Thymus (tissue), 11 donors: Measurements from ENCODE around the gene FLYWCH1. TPM values are rescaled to one million over a fixed set of nuclear protein-coding genes. Genes with fewer than 3 reads are reported as not detected.

Experiments
- DNase-seq, 9 donors: peaks; one replicate each; pipeline ENCODE4 v3.0.0-alpha.2; 2013; ENCODE audit warnings: low spot score in 9 of 9, low read depth in 6 of 9, missing footprints in 1 of 9
- H3K27ac ChIP-seq, 2 donors: one replicate each; pipeline ENCODE4 v1.5.1; 2013; ENCODE audit warnings: control low read depth in 1 of 2, low read depth in 1 of 2, low read length in 1 of 2, mild to moderate bottlenecking in 1 of 2, moderate library complexity in 1 of 2
- H3K27me3 ChIP-seq, 2 donors: one replicate each; pipeline ENCODE4 v1.5.1; 2013; ENCODE audit warnings: low read length in 1 of 2; ENCODE audit not compliant: control insufficient read depth in 2 of 2, insufficient read depth in 1 of 2
- H3K36me3 ChIP-seq, 2 donors: one replicate each; pipeline ENCODE4 v1.5.1; 2013; ENCODE audit warnings: low read length in 1 of 2, mild to moderate bottlenecking in 1 of 2, moderate library complexity in 1 of 2; ENCODE audit not compliant: control insufficient read depth in 2 of 2, insufficient read depth in 2 of 2
- H3K4me1 ChIP-seq, 2 donors: one replicate each; pipeline ENCODE4 v1.5.1; 2013; ENCODE audit warnings: low read length in 2 of 2; ENCODE audit not compliant: control insufficient read depth in 2 of 2, insufficient read depth in 2 of 2
- H3K4me3 ChIP-seq, 2 donors: one replicate each; pipeline ENCODE4 v1.5.1; 2013; ENCODE audit warnings: low read length in 2 of 2, control low read depth in 1 of 2, mild to moderate bottlenecking in 1 of 2
- H3K9me3 ChIP-seq, 2 donors: one replicate each; pipeline ENCODE4 v1.5.1; 2013; ENCODE audit warnings: low read length in 1 of 2, mild to moderate bottlenecking in 1 of 2; ENCODE audit not compliant: control insufficient read depth in 2 of 2, insufficient read depth in 1 of 2
- WGBS: extraction: QIAGEN DNeasy Blood & Tissue Kit; methylation state at CpG from one replicate; pipeline ENCODE4 v1.1.7; 2013; 5-methylcytosine and 5-hydroxymethylcytosine counted together
- polyA plus RNA-seq: library from polyadenylated mRNA; stranded (reverse); fragments of 200-250 nt; gene quantifications from one replicate; pipeline ENCODE4 v1.2.3, GENCODE V29; 2013
- total RNA-seq: library from RNA; stranded (reverse); fragments of 120-200 nt; gene quantifications from one replicate; pipeline ENCODE4 v1.2.4, GENCODE V29; 2013
- donor health status: healthy.

Gene FLYWCH1
- total and polyA plus RNA-seq, 2 donors = 9.6 to 34.1 TPM

DNA sequence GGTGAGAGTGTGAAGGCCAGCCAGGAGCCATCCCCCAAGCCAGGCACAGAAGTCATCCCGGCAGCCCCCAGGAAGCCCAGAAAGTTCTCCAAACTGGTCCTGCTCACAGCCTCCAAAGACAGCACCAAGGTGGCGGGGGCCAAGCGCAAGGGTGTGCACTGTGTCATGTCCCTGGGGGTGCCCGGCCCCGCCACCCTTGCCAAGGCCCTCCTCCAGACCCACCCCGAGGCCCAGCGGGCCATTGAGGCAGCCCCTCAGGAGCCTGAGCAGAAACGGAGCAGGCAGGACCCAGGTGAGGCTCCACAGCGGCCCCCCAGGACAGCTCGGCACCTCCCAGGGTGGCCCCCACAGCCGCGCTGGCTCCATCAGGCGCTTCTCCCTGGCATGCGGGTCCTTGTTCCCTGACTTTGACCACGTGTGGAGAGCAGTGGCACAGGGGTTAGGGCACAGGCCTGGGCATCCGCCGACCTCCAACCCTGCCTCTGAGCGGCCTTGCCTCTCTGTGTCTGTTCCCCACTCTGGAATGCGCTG, 15.2 kb upstream of the FLYWCH1 start:
- Histone ChIP-seq H3K9me3 (no peaks in the 10 kb centered on the region), H3K4me3 (no peak overlapping the region), H3K27ac (no peak overlapping the region), H3K36me3 (peaks cover 5 to 23% of the 10 kb centered on the region in 2 donors), H3K4me1 (no peaks in the 10 kb centered on the region), H3K27me3 (no peaks in the 10 kb centered on the region)
- WGBS = 98% methylated on average over 19 of the region's 19 CpGs
- no peak for DNase-seq

DNA sequence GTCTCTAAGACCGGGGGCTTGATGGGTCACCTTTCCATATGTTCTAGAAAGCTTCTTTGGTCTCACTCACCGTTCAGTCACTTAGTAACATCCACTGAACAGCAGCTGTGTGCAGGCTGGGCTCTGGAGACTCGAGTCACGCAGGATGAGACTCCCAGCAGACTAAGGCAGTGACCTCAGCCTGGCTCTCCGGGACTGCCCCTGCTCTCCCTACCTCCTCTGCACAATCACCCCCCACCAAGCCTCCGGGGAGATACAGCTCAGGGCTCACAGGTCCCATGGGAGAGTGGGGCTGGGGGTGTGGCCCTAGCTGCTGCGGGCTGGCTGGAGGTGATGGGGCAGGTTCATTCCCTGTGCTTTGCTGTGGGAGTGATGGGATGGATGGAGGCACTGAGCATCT, 14.6 kb upstream of the FLYWCH1 start:
- Histone ChIP-seq H3K27me3 (no peaks in the 10 kb centered on the region), H3K9me3 (no peaks in the 10 kb centered on the region), H3K36me3 (peaks cover 5 to 23% of the 10 kb centered on the region in 2 donors), H3K27ac (no peak overlapping the region), H3K4me3 (no peak overlapping the region), H3K4me1 (no peaks in the 10 kb centered on the region)
- WGBS = 97% methylated on average over 7 of the region's 7 CpGs
- no peak for DNase-seq

DNA sequence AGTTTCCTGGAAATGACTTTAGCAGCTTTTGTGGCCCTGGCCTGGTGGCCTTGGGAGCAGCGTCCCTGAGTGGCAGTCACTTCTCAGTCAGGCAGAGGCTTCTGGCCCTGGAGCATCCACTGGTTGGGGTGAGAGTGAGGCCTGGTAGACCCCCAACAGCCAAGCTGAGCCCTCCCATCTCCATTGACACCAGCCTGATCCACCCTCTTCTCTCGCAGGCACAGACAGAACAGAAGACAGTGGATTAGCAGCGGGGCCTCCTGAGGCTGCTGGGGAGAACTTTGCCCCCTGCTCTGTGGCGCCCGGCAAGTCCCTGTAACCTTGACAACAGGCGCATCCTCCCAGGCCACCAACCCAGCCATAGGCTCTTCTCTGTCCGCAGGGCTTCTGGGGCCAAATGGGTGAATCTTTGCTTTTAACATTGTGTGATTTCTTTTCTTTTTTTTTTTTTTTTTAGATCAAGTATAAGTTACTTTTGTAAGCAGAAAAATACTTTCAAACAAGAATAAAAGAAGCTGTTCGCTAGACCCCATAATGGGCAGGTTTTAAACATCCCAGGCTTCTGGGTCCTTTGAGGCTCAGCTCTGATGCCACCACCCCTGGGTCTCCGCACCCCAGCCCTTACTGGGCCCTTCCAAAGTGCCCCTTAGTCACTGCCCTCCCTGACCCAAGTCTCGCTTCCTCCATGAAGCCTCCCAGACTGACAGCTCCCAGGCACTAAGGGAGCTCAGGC, 12.7 kb upstream of the FLYWCH1 start:
- no peak overlapping the region for H3K4me3 ChIP-seq
- H3K36me3 ChIP-seq = peaks cover 5 to 23% of the 10 kb centered on the region in 2 donors
- 97% methylated on average over 10 of the region's 10 CpGs for WGBS
- no peaks in the 10 kb centered on the region for H3K9me3 ChIP-seq
- DNase-seq = no peak
- H3K27me3 ChIP-seq = no peaks in the 10 kb centered on the region
- no peak overlapping the region for H3K27ac ChIP-seq
- peaks cover 0 to 3% of the 10 kb centered on the region in 2 donors for H3K4me1 ChIP-seq

DNA sequence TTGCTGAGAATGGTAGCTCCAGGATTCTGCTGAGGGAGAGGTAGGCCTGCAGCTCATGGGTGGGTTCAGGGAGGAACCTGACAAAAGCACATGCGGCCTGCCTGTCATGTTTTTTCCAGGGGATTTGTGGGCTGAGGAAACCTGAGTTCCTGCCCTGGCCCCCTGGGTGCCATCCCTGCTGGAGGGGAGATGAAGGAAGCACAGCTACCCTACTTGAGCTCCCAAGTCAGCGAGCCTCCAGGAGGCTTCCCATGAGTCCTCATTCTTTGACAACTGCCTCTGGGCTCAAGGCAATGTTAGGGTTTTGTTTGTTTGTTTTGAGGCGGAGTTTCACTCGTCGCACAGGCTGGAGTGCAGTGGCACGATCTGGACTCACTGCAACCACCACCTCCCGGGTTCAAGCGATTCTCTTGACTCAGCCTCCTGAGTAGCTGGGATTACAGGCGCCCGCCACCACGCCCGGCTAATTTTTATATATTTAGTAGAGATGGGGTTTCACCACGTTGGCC, 12.1 kb upstream of the FLYWCH1 start:
- 98% methylated on average over 13 of the region's 13 CpGs for WGBS
- Histone ChIP-seq H3K27ac (no peak overlapping the region), H3K27me3 (peaks cover 0 to 4% of the 10 kb centered on the region in 2 donors), H3K4me1 (peaks cover 0 to 10% of the 10 kb centered on the region in 2 donors), H3K9me3 (peaks cover 0 to 1% of the 10 kb centered on the region in 2 donors), H3K4me3 (no peak overlapping the region), H3K36me3 (peaks cover 5 to 23% of the 10 kb centered on the region in 2 donors)
- no peak for DNase-seq

DNA sequence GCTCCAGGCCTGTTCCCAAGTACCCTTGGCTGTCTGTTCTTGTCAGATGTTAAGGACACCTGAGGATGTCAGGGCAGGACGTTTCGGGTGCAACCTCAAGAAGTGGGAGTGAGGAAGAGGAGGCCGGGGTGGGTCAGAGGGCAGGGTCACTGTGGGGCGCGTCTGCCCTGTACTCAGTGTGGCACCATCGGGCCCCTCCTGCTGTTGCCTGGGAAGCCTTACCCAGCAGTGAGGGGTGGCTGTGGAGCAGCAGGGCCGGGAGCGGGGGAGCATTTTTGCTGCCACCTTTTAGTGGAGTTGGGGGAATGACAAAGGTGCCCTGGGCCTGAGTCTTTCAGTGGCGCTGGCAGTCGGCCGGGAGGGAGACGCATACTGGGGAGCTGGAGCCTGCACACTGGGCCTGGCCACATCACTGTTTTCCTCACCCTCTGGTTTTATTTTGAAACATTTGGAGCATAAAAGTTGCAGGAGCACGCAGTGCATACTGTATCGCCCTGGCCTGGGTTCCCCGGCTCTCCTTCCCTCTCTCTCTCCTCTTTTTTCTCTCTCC, 11.1 kb upstream of the FLYWCH1 start:
- 96% methylated on average over 15 of the region's 15 CpGs for WGBS

DNA sequence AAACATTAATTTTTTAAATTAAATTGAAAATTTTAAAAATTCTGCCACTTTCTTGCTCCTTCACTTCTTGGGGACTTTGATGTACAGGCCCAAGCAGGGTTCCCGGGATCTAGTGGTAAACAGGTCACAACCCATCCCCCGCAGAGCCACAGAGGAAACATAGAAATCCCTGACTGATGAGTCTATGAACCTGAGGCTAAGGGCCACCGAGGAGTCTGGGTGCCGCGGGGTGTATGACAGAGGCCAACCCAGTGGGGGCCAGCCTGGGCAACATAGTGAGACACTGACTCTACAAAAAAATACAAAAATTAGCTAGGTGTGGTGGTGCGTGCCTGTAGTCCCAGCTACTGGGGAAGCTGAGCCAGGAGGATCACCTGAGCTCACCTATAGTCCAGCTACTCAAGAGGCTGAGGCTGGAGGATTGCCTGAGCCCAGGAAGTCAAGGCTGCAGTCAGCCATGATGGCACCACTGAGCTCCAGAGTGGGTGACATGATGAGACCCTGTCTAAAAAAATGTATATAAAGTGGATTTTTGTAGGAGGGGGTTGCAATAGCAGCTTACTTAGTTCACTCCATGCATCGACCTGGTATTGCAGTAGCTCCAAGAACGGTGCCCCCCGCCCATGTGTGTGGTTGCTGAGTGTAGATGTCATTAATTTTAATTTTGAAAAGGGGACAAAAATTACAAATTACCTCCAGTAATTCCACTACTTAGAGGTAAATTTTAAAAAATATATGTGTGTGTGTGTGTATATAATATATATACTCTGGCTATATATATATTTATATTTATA, 9.2 kb upstream of the FLYWCH1 start:
- peaks cover 1 to 18% of the 10 kb centered on the region in 2 donors for H3K9me3 ChIP-seq
- H3K4me1 ChIP-seq = peaks cover 0 to 26% of the 10 kb centered on the region in 2 donors
- no peak overlapping the region for H3K27ac ChIP-seq
- WGBS = 98% methylated on average over 9 of the region's 9 CpGs
- DNase-seq = no peak
- peaks cover 0 to 2% of the 10 kb centered on the region in 2 donors for H3K36me3 ChIP-seq
- H3K27me3 ChIP-seq = peaks cover 0 to 18% of the 10 kb centered on the region in 2 donors
- H3K4me3 ChIP-seq = no peak overlapping the region

More for the DNA sequence above, 11.1 kb upstream of the FLYWCH1 start:
- Histone ChIP-seq H3K27ac (no peak overlapping the region), H3K4me1 (peaks cover 0 to 18% of the 10 kb centered on the region in 2 donors), H3K9me3 (peaks cover 1 to 9% of the 10 kb centered on the region in 2 donors), H3K36me3 (peaks cover 5 to 19% of the 10 kb centered on the region in 2 donors), H3K4me3 (no peak overlapping the region), H3K27me3 (peaks cover 0 to 12% of the 10 kb centered on the region in 2 donors)
- no peak for DNase-seq

DNA sequence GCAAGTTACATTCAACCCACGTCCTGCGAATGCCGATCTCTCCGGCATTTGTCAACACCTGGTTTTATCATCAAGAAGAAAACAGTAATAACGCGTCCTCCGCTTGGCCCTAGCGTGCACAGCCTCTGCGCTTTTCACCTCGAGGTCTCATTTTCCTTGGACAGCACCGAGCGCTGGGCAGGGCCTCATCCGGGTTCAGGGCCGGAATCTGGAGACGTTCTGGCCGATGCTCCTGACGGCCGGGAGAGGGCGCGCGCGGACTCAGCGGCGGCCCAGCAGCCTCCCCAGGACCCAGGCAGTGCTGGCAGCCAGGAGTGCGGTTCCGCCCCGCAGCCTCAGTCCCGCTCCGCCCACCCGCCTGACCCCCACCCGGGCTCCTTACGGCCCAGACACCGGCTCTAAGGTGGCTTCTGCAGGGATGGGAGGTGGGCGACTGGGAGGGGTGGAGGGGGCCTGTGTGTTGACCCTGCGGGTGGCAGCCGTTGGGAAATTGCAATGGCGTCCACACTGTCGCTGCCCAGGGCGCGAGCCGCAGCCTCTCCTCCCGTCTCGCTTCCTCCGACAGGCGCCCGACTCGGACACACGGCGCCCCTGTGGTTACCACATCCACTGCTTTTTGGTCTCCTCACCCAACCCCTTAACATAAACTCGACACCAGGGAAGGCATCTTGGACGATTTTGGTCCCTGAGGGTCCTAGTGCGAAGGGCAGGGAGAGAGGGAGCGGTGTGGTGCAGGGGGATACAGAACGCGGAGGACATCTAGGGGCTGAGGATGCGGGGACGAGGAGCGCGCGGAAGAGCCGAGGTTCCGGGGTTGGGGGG, 7.4 kb upstream of the FLYWCH1 start:
- Histone ChIP-seq H3K4me1 (peaks cover 0 to 26% of the 10 kb centered on the region in 2 donors), H3K4me3 (peak overlapping the region; percentile 52 to 65), H3K36me3 (no peaks in the 10 kb centered on the region), H3K27ac (peak overlapping the region; percentile 4 to 56), H3K9me3 (peaks cover 1 to 18% of the 10 kb centered on the region in 2 donors), H3K27me3 (peaks cover 0 to 18% of the 10 kb centered on the region in 2 donors)
- DNase-seq = peak in 6 of 9 donors; percentile 58 to 82 (median 66)
- 5% methylated on average over 62 of the region's 62 CpGs for WGBS

DNA sequence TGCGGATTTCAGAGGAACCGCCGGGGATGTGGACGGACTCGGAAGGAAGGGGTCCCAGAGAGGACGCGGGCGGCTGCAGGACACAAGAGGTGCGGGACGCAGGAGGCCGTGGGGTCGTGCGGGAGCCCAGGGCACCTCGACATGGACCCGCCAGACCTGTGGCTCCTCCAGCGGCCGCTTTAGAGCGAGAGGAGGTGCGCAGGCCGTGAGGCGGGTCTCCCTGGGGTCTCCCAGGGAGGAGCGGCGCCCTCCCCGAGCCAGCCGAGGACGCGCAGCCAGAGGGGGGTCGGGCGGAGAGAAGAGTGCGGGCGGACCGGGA, 6.8 kb upstream of the FLYWCH1 start:
- peaks cover 1 to 18% of the 10 kb centered on the region in 2 donors for H3K9me3 ChIP-seq
- H3K4me3 ChIP-seq = peak overlapping the region; percentile 52 to 65
- WGBS = under 1% methylated on average over 32 of the region's 32 CpGs
- H3K27ac ChIP-seq = peak overlapping the region; percentile 4 to 66
- no peaks in the 10 kb centered on the region for H3K36me3 ChIP-seq
- DNase-seq = no peak
- H3K4me1 ChIP-seq = peaks cover 0 to 26% of the 10 kb centered on the region in 2 donors
- peaks cover 0 to 18% of the 10 kb centered on the region in 2 donors for H3K27me3 ChIP-seq
